ENCODE results near the gene PISD. TPM values are rescaled to one million over a fixed set of nuclear protein-coding genes. Genes with fewer than 3 reads are reported as not detected.

Gene PISD
- total RNA-seq, 4 donors from 2014 or later, result 15.3 to 19.0 (median 18.5) TPM

DNA sequence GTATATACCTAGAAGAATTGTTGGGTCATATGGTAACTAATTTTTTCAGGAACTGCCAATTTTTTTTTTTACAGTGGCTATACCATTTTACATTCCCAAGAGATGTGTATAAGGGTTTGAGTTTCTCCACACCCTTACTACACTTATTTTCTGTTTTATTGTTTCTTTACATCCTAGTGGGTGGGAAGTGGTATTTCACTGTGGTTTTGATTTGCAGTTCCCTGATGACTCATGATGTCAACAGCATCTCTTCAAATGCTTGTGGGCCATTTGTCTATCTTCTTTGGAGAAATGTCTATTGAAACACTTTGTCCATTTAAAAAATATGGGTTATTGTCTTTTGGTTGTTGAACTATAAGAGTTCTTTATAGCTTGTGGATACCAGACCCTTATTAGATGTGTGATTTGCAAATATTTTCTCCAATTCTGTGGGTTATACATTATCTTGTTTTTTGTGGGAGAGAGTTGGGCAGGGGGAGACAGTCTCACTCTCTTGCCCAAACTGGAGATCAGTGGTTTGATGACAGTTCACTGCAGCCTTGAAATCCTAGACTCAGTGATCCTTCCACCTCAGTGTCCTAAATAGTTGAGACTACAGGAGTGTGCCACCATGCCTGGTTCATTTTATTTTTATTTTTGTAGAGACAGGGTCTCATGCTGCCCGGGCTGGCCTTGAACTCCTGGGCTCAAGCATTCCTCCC, 30.3 kb upstream of the PISD start:
- Histone ChIP-seq H3K36me3 (peaks cover 0 to 48% of the 10 kb centered on the region in 2 donors), H3K4me1 (no peaks in the 10 kb centered on the region), H3K27ac (no peak overlapping the region), H3K9me3 (no peaks in the 10 kb centered on the region), H3K4me3 (no peak overlapping the region), H3K27me3 (no peaks in the 10 kb centered on the region)
- in situ Hi-C loops (cut with MboI; ENCODE audit: low sequenced_read_pairs in 4 of 4), result no loop called here
- no peak for TF ChIP-seq POLR2A (IDR thresholded peaks at IDR 0.05)
- TF ChIP-seq, protein P1, sequence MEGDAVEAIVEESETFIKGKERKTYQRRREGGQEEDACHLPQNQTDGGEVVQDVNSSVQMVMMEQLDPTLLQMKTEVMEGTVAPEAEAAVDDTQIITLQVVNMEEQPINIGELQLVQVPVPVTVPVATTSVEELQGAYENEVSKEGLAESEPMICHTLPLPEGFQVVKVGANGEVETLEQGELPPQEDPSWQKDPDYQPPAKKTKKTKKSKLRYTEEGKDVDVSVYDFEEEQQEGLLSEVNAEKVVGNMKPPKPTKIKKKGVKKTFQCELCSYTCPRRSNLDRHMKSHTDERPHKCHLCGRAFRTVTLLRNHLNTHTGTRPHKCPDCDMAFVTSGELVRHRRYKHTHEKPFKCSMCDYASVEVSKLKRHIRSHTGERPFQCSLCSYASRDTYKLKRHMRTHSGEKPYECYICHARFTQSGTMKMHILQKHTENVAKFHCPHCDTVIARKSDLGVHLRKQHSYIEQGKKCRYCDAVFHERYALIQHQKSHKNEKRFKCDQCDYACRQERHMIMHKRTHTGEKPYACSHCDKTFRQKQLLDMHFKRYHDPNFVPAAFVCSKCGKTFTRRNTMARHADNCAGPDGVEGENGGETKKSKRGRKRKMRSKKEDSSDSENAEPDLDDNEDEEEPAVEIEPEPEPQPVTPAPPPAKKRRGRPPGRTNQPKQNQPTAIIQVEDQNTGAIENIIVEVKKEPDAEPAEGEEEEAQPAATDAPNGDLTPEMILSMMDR (IDR thresholded peaks at IDR 0.05 in 4 of 5, conservative IDR thresholded peaks at IDR 0.05 in 1 of 5), result no peak
- DNase-seq (no peak), ATAC-seq (no peak)
- intact Hi-C loops (cut with DNase I; ENCODE audit: low total_unique reads), result no loop called here

DNA sequence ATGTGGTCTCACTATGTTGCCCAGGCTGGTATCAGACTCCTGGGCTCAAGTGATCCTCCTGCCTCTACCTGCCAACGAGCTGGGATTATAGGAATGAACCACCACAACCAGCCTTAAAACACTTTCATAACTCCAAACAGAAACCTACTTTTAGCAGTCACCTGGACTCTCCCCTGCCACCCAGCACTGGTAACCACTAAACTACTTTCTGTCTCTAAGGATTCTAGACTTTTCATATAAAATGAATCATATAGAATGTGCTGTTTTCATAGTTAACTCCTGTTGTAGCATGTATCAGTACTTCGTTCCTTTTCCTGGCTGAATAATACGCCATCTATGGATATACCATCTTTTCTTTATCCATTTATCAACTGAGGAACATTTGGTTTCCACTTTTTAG, 29.4 kb upstream of the PISD start:
- H3K4me1 ChIP-seq, result no peaks in the 10 kb centered on the region
- H3K9me3 ChIP-seq, result no peaks in the 10 kb centered on the region
- H3K27ac ChIP-seq, result no peak overlapping the region
- no peak overlapping the region for H3K4me3 ChIP-seq
- intact Hi-C loops (cut with DNase I; ENCODE audit: low total_unique reads) (no loop called here), in situ Hi-C loops (cut with MboI; ENCODE audit: low sequenced_read_pairs in 4 of 4) (no loop called here)
- peaks cover 0 to 57% of the 10 kb centered on the region in 2 donors for H3K36me3 ChIP-seq
- no peak for TF ChIP-seq POLR2A (IDR thresholded peaks at IDR 0.05)
- TF ChIP-seq, protein P1 (IDR thresholded peaks at IDR 0.05 in 4 of 5, conservative IDR thresholded peaks at IDR 0.05 in 1 of 5), result no peak
- ATAC-seq (no peak), DNase-seq (no peak)
- no peaks in the 10 kb centered on the region for H3K27me3 ChIP-seq

DNA sequence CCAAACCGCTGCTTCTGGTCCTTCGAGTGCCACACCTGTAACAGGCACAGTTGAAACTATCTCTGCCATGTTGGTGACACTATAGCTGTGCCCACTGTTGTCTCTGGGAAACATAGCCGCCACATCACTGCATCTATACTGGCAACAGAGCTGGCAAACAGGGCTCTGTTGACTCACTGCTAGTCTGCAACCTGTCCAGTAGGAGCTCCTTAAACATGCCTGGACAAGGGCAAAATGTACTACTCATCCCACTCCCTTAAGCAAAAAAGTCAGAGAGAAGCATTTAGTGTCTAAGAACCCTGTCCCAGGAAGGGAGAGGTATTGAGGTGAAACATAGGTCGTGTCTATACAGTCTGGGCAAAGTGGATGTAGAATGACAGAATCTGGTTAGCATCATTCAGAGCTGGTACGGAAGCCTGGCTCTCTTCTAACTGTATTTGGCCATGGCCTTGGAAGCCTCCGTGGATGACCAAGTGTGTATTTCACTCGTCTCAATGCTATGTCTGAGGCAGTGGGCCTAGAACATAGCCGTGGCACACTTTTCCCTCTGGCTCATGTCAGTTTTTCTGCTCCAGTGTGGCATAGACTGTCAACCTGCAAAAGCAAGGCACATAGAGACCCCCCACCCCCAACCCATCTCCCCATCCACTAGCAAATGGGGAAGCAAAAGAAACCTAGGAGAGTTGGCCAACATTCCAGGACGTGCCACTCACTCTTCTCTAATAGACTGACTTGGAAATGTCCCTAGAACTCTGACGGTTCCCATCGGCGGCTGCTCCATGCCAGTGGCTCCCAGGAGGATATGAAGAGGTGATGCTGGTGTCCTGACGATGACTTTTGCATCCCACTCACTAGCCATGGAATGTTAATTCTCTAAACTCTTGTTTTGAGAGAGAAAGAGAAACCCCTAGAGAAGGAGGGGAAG, 21.4 kb upstream of the PISD start:
- TF ChIP-seq, protein P1 (IDR thresholded peaks at IDR 0.05 in 4 of 5, conservative IDR thresholded peaks at IDR 0.05 in 1 of 5), result no peak
- TF ChIP-seq POLR2A (IDR thresholded peaks at IDR 0.05), result no peak
- Histone ChIP-seq H3K4me1 (peaks cover 16 to 17% of the 10 kb centered on the region in 2 donors), H3K27me3 (no peaks in the 10 kb centered on the region), H3K9me3 (no peaks in the 10 kb centered on the region), H3K27ac (peak overlapping the region in 2 of 4 donors; percentile 14 to 54), H3K4me3 (no peak overlapping the region), H3K36me3 (peaks cover 0 to 29% of the 10 kb centered on the region in 2 donors)
- peak in 1 of 2 donors; percentile 75 for ATAC-seq
- DNase-seq, result peak in 1 of 2 donors; percentile 28
- intact Hi-C loops (cut with DNase I; ENCODE audit: low total_unique reads) (no loop called here), in situ Hi-C loops (cut with MboI; ENCODE audit: low sequenced_read_pairs in 4 of 4) (no loop called here)

DNA sequence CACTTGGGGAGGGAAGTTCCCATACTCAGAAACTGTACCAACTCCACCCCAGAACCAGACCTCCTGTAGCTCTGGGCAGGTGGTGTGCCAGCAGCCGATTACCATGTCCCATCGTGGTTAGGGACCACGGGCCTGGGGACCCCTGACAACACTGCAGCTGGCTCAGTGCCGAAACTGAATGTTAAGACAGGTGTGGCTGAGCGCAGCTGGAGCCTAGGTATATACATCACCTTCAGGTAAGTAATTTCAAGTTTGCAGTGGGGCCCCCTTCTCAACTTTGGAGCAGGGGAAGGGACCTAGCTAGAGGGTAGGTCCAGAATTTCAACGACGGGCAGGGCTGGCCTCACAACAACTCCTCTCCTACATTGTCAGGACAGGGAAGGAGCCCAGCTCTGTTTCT, 20.7 kb upstream of the PISD start:
- intact Hi-C loops (cut with DNase I; ENCODE audit: low total_unique reads) (no loop called here), in situ Hi-C loops (cut with MboI; ENCODE audit: low sequenced_read_pairs in 4 of 4) (no loop called here)
- H3K9me3 ChIP-seq, result no peaks in the 10 kb centered on the region
- peaks cover 0 to 23% of the 10 kb centered on the region in 2 donors for H3K36me3 ChIP-seq
- no peak for TF ChIP-seq POLR2A (IDR thresholded peaks at IDR 0.05)
- TF ChIP-seq, protein P1 (IDR thresholded peaks at IDR 0.05 in 4 of 5, conservative IDR thresholded peaks at IDR 0.05 in 1 of 5), result no peak
- H3K27ac ChIP-seq, result peak overlapping the region in 2 of 4 donors; percentile 14 to 54
- no peak overlapping the region for H3K4me3 ChIP-seq
- ATAC-seq, result no peak
- H3K27me3 ChIP-seq, result no peaks in the 10 kb centered on the region
- H3K4me1 ChIP-seq, result peaks cover 16 to 17% of the 10 kb centered on the region in 2 donors
- DNase-seq, result no peak
